GM21737 (cell line): ENCODE results near the gene GALNT14.

ENCODE experiments used
- ATAC-seq: cut with Tn5 transposase; IDR thresholded peaks from one replicate; pipeline ENCODE4 v1.9.1; 2021; ENCODE audit warnings: mild to moderate bottlenecking, moderate library complexity; ENCODE audit not compliant: unreplicated experiment

The GALNT14 gene

DNA sequence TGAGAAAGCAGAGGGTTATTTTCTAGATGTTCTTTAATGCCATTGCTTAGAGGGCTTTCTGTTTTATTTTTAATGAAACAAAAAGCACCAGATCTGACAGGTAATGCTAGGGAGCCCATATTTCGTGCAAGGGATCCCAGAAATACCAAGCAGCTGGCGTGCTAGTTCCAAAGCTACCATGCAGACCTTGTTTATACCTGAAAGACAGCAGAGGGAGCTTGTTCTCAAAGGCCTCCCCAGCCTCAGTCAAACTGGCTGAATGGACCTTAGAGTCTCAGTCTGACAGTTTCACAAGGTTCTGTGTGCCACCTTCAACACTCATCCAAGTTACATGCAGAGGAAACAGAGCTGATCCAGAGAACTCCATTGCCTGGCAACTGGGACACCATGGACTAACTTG lies 48.6 kb downstream of the GALNT14 start:
- ATAC-seq = no peak

DNA sequence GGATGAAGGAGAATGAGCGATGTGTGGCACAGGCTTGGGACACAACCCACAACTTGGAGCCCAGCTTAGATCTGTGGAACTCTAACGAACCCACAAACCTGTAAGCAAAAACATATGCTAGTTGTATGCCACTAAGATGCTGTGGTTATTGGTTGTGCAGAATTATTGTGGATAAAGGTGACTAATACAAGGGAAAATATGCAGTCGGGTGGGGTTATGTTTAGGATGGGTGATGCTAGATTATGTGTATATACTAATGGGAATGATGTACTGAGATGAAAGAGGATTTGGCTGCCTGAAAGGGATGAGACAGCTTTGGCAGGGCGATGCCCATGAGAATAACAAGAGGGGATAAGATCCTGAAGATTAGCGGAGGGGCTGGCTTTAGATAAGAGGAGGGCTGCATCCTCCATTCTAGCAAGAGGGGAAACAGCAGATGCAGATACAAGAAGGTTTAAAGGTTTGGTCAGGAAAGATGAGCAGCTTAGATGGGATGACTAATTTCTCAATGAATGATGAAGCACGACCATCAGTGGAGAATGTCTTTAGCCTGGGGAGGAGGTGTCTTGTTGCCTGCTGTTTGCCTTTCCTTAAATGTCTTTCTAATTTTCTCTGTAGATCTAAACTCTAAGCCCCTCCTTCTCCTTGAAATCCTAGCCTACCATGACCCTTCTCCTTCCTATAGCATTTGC lies 49.6 kb downstream of the GALNT14 start:
- ATAC-seq = no peak

DNA sequence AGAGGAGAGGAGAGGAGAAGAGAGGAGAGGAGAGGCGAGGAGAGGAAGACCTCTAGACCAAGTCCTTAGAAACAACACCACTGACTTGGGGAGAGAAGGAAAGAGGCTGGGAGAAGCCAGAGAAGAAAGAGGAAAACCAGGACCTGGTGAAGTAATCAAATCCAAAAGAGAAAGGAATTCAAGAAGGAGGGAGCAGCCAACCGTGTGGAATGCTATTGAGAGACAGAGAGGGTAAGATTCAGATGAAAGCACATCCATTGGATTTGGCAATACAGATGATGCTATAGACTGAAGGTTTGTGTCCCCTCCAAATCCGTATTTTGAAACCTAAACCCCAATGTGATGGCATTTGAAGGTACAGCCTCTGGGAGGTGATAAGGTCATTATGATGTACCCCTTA lies 50.7 kb downstream of the GALNT14 start:
- no peak for ATAC-seq

DNA sequence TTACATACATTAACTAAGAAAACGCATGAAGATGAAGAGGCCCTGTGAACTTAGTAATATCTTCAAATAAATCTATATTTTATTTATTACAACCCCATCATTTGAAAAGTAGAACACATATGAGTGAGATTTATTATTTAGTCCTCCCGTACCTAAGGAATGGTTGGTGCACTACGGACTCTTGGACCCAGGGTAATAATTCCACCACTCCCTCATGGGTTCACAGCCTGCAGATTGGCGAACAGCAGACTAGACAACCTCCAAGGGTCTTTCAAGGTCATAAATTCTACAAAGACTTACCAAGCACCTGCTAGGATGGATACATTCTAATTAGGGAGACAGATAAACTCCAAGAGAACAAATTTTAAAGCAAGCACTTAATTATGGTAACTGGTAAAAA lies 51.6 kb downstream of the GALNT14 start:
- no peak for ATAC-seq

DNA sequence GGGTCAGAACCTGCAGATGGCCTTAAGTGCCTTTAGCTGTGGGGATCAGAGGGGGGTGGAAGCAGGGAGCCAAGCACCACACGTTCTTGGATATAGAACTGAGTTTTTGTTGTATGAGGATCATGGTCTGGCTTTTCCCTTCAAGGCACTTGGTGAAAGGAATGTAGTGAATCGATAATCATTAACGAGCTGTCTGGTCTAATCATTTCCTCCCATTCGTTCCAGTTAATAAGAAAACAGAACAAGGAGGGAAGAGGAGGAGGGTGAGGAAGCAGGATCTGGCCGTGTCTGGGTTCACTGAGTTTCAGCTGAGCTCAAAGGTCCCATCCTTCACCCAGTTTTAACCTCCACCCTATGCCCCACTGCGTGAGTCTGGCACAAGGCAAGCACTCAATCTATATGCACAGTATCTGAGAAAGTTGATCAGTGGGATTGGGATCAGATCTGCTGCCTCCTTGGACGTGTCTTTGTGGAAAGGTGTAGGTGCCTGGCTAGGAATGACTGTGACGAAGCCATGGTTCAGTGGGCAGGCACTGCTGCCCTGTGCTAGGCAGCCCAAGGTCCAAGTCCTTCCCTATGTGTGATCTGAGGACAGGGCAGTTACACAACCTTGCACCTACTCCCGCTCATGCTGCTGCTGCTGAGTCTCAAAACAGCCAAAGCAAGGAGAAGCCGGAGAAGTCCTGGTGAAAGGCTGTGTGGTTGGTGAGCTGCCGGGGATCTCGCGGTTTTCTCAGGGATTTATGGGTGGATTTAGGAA lies 54.8 kb downstream of the GALNT14 start:
- ATAC-seq = no peak

DNA sequence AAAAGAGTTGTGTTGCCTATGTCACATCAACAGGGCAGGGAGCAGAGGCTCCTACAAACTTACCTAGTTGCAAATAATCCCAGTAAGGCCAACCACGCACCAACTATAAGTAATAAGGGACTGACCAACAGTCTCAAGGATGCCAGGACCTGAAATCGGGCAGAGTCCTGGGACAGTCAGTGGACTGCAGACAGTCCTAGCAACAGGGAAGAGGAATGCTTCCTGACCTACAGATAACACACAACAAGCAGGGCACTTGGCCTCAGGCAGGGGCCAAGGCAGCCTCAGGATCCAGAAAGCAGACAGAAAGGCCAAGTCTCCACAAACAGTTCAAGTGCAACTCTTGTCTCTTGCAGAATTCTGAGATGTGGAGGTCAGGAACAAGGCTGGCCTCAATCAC lies 56.2 kb downstream of the GALNT14 start:
- ATAC-seq = no peak

DNA sequence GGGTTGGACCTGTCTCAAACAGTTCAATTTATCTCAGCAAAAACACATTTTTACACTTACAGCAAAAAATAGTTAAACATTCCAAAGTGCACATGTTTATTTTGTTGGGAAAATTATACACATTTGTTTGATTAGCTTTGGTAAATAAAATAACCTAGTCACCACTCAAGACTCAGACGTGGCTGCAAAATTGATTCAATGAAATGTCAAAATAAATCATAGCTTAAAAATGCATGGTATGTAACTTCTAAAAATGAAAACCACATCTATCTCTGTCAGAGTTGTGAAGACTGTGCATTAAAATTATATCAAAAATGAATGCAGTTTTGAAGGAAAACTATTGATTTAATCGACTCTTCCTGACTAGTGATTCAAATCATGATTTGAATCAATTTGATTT lies 56.7 kb downstream of the GALNT14 start:
- no peak for ATAC-seq

DNA sequence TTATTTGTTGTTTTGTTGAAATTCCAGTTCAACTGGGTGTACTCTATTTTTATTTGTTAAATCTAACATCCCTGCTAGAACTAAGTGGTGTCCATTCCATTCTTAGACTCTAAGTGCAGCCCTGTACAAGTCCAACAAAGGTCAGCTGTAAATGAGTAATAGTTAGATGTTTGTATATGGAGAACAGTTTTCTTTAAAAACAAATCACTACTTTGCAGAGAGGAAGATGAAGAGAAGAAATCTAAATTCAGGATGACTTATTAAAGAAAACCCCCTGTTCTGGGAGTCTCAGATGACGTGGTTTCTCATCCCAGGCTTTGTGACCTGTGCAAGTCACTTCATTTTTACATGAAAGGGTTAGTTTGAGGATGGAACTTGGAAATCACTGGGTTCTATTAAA lies 57.9 kb downstream of the GALNT14 start:
- no peak for ATAC-seq

DNA sequence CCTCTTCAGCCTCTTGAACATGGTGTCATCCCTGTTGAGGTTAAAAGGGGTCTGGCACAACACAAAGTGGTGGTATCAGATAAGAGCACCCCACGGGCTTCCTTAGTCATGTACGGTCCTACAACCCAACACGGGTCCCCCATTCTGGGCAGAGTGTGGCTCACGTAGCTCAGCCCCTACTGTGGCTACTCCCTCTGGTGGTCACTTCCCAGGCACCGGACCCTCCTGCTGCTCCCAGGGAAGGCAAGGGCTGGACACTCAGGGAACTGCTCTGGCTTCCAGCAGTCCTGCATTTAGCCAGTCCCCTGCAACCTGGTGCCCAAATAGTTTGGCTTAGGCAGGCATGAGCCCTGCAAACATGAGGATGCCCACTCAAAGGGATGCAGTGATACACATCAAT lies 58.6 kb downstream of the GALNT14 start:
- no peak for ATAC-seq

DNA sequence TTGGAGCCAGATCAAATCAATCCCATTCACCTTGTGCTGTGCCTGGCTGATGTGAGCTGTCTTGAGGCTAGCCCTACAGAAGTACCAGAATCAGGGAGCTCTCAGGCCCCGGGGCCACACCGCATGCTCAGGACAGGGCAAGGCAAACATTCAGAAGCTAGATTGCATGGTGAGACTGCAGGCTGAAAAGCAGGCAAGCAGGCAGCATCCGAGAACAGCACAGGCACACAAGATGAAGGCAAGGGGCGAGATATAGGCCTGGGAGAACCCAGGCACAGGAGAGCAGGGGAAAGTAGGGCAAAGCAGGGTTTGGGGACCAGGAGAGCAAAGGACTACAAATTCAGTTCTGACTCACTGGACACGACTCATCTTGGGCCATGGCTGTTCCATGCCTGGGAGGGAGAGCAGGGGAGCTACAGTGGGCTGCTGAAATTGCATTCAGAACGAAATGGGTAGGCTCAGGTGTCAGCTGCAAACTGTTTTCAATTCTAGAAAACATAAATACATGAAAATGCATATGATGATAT lies 59.6 kb downstream of the GALNT14 start:
- ATAC-seq = no peak

DNA sequence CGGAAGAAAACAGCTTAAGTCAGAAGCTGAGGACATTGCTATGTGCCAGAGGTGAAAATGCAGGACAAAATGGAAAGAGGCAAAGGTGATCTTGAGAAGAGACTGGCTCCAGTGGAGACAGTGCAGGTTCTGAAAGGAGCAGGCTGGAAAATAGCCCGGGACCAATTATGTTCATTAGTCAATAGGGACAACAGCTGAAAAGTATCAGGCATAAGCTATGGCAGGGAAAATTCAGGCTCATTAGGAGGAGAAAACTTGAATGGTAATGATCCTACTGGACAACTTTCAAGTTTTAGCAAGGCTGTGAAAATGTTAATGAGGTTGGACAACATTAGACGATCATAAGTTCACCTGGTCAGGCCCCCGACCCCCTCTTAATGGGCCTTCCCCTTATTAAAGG lies 60.2 kb downstream of the GALNT14 start:
- no peak for ATAC-seq

DNA sequence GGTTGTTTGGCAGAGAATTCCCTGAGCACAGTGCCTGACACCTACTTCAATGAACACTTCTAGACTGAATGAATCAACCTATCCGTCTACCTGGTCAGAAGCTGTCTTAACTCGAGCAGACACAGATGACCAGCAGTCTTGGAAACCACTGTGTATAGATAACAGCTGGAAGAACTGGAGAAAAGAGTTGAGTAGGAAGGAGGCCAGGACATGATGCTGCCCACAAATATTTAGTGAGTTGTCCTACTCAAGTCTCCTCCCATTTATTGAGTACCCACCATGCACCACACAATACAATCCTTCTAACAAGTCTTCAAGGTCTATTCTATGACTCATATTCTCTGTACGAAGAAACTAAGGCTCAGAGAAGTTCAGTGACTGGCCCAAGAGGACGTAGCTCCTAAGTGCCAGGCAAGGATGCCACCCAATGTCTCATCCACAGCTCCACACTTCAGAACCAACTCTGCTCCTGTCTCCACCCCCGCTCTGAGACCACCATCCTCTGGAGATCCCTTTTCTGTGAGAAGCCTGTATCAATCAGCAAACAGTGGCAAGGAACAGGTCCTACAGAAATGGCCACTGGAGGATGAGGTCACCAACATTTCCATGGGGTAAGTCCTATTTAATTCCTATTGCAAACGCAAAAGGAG lies 62.2 kb downstream of the GALNT14 start:
- no peak for ATAC-seq

DNA sequence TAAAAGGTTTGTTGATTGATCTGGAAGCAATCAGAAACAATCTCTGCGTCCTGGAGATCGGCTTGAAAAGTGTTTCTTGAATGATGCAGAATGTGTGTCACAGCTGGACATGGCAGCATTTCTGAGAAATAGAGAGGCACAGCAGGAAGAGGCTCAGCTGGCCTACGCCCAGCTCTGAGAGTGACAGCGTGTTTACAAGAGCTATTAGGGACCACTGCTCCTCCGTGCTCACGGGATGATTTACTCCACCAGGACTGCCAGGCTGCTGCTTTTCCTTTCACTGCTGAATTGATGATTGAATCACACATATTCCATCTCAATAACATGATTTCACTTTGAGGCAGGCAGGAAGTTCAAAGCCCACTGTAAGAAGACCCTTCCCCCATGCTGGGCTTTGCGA lies 62.8 kb downstream of the GALNT14 start:
- no peak for ATAC-seq

DNA sequence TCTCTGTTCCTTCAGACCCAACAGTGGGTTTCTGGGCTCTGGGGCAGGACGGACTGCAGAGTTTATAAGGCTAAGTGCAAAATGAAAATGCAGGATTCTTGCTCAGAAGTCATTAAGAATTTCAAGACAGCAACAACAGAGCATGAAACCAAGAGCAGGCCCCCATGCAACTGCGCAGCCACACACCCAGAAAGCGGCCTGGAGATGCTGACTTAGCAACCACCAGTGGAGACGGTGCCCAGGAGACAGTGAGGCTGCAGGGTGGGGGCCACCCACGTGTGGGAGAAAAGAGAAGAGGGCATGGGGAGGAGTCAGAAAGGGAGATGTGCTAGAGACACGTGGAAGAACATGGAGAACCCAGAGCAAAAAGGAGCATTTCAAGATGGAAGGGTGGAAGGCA lies 66.5 kb downstream of the GALNT14 start:
- ATAC-seq = no peak

DNA sequence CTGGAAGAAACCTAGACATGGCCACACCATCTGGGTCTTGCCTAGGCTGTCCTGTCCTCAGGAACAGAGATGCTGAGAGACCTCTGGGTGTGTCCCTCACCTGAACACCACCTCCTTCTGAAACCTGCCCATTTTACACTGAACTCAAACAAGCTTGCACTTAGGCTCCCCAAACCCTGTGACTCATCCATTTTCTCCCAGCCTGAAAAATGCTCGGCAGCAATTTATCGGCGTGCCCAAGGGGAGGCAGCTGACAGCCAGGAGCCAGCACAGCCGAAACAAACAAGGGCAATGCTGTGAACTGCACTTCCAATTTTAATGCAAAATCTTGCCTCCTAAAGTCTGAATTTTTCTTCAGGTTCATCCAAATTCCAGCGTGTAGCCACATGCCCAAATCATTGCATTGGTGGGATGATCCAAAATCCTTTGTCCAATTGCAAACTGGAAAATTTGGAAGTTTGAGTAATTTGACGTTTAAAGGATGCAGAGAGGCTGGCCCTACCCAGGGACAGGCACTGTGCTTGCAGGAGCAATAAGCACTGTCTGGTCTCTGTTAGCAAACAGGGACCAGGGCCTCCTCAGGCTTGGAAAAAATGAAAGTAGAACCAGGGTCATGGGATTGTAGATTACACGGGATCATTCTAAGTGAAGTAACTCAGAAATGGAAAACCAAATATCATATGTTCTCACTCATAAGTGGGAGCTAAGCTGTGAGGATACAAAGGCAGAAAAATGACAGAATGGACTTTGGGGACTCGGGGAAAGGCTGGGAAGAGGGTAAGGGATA lies 67.7 kb downstream of the GALNT14 start:
- ATAC-seq = no peak

DNA sequence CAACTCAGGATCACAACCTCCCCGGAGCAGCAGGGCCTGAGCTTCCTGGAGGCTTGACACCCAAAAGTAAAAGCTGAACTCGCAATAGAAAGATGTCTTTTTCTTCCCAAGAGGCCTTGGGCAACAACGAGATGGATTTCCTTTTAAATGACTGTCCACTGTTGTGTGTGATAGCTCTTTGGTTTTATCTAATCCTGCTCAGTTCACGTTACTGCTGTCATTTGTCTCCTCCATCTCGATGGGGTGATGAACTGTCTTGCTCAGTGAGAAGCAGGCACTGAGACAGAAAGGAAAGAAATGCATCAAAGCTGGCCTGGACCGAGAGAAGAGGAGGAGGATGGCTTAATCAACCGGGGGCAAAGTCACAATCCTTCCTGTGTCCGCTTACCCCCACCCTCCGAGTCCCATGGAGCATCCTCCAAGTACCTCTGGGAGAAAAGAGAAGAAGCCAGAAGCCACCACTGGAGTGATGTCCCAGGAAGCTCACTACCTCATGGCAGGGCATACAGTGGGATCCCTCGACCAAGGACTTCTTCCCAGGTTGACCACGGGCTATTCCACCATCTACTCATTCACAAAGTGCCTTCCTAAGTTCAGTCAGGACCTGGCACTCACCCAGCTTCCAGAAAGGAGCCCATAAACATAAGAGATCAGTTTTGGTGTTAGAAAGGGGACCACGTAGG lies 68.5 kb downstream of the GALNT14 start:
- no peak for ATAC-seq

DNA sequence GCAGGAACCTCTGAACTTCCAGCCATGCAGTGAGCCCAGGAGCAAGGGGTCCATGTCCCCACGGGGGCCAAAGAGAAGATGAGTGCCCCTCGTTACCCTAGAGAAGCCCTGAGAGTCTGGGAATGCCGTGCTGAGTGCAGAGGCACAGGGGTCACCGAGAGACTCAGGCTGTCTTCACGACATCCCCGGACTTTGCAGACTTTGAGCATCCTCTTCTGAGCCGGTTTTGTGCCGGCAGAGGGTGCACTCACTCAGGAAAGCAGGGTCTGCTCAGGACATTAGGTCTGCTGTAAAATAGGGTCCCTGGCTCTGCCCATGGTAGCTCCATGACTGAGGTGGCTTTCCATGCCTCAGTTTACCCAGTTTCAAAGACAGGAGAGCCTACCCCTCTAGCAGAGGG lies 71.0 kb downstream of the GALNT14 start:
- ATAC-seq = no peak

DNA sequence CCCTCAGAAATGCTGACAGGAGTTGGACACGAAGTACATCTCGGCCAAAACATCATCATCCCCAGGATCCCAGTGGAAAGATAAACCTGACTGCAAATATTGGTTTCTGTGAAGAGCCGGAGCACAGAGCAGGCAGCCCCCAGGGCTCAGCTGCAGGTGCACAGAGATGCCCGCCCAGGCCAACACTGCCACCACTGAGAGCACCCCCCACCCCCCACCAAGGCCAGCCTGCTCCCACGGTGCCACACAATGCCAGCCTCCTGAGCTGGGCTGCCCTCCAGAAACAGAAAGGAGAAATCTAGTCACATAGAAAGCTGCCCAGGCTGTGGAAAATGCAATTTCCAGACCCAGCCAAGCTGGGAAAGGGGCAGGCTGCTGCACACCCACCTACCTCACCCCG lies 71.7 kb downstream of the GALNT14 start:
- ATAC-seq = no peak

DNA sequence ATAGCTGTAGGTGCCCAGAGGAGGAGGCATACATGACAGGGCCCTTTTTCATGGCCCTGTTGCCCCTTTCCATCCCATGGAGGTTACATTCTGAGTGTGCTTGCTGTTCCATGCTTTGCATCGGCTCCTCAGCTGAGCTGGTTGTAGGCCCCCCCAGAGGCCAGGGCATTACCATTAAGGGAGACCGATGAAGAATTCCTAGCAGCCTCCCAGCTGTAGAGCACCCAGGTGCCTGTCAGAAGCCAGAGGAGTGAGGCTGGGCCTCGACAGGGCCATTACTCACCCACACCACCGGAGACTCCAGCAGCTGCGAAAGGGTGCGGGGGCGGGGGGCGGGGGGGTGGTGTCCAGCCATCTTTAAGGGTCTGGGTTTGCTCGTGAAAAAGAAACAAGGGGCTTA lies 72.2 kb downstream of the GALNT14 start:
- ATAC-seq = no peak

DNA sequence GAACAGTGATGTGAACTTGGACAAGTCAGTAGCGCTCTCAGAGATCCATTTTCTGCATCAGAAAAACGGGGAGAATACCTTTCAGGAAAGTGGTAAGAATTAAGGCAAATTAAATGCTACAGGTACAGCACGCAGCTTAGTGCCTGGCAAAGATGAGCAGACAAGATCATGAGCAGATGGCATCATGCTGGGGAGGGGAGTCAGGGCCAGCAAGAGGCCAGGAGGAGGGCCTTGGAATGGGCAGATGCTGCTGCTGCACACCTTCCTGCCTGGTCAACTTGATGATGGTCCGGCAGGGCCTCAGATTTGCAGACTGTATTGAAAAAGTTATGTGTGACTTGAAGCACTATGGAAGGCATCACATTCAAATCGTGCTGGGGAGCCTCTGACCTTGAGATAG lies 72.9 kb downstream of the GALNT14 start:
- no peak for ATAC-seq

DNA sequence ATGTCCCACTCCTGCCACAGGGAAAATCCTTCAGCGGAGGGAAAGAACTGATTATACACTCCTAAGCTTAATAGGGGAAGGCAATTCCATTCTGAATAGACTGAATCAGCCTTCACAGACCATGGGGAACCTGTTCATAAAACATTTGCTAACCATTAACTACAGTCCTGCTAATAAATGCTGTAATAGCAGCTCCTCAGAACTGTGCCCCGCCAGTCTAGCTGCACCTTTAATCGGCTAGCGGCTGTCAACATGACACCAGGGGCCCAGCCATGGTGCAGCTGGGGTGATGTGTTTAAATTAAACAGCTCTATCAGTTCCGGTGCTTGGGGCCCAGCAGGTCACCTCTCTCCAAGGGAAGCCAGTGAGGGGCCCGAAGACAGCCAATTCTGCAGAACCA lies 77.8 kb downstream of the GALNT14 start:
- no peak for ATAC-seq
